RCC 7860 (cell line): ENCODE data around the gene RFNG.

ENCODE experiments used
- DNase-seq: peaks from one replicate; pipeline ENCODE4 v3.0.0-alpha.2; 2015; ENCODE audit warnings: low spot score
- FAIRE-seq: peaks from 2 replicates; lab custom pipeline; 2012; peaks lifted over from hg19 to GRCh38; lab: Jason Lieb, UNC

RFNG gene

DNA sequence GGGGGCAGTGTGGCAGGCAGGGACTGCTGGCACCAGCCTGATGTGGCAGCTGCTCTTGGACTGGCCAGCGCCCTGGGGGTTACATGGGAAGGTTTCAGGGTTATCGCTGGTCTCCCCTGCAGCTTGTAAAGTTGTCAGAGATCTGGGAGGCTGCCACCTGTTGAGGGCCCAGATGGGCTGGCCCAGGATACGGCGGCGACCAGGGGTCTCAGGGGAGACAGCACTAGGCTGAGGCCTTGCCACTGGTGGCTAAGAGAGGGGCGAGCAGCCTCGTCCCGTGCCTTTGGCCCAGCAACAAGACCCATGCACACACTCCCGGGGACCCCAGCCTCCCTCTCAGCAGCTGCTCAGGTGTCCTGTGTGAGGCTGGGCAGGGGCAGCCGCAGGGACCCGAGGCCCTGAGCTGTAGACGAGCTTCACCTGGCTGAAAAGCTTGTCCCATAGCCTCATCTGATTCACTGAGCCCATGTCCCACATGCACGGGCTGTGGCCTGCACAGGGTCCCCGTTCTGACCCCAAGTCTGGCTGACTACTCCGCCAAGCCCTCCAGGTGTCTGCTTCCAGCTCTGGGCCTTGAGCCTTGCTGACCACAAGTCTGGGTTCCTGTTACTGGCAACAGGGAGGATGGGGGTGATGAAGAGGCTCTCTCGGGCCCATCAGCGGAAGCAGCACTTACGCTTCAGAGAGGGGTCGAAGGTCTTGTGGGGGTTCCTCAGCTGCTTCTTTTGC lies 7.8 kb upstream of the RFNG start:
- no peak for DNase-seq
- no peak for FAIRE-seq

DNA sequence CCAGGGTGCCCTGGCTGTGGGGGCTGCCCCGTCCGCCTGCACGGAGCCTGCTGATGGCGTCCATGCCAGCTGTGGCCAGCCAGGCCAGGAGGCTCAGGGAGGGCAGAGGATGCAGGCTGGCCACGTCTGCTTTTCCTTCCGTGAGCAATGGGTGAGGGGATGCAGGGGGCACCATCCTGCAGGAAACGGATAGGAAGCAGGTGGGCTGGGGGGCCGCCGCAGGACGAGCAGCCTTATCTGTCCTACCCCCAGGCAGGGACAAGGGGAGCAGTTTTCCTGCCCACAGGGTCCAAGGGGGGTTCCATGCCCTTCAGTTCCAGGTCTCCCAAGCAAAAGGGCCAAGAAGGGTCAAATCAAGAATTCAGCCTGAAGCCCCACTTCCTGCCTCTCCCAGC lies 7.2 kb upstream of the RFNG start:
- DNase-seq (no peak), FAIRE-seq (no peak)

DNA sequence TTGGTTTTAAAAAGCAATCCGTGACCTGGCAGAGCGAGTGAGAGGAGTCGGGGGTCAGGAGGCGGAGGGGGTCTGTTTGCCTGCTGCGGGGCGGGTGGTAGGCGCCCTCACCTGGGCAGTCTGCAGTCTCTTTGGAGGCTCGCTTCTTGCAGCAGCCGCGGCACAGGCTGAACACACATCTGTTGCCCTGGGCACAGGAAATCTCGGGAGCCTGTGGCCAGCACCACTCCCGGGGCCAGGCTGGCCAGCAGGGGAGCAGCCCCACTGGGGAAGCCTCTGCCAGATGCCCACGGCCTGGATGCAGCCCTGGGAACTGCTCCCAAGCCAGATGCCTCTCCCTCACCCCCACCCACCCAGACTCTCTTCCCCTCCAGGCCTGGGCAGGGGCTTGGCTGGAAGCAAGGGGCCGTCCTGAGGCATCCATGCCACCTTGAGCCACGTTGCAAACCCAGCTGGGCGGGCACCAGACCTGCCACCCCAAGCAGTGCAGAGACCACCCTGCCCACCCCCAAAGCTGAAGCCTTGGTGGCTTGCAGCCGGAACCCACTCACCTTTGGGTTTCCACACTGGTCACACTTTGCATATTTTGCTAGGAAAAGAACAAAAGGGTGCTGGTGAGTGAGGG lies 6.7 kb upstream of the RFNG start:
- FAIRE-seq (no peak), DNase-seq (no peak)

DNA sequence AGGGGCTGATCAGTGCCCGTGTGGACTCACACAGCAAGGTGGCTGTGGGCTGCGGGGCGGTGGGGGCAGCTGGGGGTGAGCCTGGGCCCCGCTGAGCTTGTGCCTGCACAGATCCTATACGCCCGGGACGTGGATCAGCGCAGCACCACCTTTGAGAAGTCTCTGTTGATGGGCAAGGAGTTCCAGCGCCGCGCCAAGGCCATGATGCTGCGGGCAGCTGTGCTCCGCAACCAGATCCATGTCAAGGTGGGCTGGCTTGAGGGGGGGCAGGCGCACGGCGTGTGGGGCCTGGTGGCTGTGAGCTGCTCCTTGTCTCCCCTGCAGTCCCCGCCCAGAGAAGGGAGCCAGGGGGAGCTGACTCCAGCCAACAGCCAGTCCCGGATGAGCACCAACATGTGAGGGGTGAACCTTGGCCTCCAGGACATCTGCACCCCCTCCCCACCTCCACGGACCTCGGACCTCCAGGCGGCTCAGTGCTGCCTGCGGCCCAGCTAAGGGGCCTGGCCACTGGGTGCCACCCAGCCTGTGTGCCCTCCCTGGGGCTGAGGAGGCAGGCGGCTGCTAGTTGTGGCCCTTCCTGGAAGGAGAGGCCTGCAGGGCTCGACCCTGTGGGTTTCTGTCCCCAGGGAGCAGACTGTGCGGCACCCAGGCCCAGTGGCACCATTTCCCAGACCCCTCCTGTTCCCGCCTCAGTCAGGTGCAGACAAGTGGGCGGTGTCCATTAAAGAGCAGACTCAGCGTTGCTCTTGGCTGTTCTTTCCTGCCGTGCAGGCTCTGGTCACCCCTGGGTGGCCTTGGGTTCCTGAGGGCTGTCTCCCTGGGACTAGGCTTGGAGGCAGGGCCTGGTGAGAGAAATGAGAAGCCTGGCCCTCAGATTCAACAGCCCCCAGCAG lies 5.4 kb upstream of the RFNG start:
- DNase-seq (no peak), FAIRE-seq (no peak)

DNA sequence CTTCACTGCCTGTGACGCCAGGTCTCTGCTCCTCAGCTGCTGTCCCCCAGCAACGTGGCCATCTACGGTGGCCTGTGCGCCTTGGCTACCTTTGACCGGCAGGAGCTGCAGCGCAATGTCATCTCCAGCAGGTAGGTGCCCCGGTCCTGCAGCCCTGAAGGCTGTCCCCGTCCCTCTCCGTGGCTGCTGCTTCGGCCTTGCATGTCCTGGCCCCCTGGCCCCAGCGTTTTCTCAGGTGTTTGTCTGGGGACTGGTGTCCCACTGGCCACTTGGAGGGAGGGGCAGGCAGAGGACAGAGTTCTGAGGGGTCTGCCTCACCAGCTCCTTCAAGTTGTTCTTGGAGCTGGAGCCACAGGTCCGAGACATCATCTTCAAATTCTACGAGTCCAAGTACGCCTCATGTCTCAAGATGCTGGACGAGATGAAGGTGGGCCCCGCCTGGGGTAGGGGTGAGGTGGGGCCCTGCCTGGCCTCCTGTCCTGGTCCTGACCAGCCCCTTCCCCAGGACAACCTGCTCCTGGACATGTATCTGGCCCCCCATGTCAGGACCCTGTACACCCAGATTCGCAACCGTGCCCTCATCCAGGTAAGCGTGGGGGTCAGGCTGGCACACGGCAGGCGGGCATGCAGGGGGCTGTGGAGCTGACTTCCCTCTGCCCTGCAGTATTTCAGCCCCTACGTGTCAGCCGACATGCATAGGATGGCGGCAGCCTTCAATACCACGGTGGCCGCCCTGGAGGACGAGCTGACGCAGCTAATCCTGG lies 4.5 kb upstream of the RFNG start:
- no peak for FAIRE-seq
- DNase-seq: no peak

DNA sequence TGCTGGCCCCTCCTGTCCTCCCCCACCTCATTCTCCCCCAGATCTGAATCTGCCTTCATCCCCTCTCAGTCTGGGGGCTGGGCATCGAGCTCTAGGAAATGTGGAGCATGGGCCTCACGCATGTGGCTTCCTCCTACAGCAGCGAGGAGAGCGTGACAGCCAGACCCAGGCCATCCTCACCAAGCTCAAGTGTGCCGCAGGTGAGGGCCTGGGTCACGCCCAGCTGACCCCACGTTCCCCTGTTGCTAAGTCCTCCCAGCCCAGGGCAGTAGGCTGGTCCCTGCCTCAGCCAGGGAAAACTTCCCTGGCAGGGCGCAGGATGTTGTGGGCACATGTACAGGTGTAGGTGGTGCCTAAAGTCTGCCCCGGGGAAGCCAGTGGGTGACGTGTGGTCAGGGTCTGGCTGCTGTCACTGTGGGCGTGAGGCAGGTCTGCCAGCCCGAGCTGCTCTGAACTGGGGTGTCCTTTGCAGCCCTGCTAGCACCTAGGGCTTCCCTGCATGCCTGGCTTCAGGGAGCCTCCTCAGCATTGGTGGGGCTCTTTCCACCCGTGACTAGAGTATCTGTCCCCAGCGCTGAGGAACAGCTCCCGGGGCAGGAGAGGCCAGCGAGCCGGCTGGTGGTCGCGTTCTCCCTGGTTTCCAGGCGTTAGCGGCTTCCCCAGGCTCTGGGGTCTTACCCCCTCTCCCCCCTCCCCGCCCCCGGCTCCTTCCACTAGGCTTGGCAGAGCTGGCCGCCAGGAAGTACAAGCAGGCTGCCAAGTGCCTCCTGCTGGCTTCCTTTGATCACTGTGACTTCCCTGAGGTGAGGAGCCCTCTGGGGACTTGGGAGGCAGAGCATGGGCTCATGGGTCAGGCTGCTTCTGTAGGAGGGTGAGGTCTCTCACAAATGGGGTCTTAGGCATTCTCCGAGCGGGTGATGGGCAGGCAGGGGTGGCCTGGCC lies 3.7 kb upstream of the RFNG start:
- no peak for DNase-seq
- FAIRE-seq: no peak

DNA sequence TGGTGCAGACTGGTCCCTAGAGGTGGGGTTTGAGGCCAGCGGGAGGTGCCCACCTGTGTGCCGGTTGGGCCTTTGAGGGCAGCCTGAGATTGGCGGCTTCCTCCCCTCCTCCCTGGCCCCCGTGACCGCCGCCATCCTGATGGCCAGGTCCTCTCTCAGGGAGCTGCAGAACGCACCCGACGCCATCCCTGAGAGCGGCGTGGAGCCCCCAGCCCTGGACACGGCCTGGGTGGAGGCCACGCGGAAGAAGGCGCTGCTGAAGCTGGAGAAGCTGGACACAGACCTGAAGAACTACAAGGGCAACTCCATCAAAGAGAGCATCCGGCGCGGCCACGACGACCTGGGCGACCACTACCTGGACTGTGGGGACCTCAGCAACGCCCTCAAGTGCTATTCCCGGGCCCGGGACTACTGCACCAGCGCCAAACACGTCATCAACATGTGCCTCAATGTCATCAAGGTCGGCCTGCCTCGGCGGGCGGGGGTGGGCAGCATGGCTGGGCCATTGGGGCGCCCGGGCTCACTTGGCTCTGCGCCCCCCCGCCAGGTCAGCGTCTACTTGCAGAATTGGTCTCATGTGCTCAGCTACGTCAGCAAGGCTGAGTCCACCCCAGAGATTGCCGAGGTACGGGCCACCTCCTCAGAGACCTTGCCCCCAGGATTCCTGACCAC lies 2.9 kb upstream of the RFNG start:
- FAIRE-seq: no peak
- DNase-seq: no peak

DNA sequence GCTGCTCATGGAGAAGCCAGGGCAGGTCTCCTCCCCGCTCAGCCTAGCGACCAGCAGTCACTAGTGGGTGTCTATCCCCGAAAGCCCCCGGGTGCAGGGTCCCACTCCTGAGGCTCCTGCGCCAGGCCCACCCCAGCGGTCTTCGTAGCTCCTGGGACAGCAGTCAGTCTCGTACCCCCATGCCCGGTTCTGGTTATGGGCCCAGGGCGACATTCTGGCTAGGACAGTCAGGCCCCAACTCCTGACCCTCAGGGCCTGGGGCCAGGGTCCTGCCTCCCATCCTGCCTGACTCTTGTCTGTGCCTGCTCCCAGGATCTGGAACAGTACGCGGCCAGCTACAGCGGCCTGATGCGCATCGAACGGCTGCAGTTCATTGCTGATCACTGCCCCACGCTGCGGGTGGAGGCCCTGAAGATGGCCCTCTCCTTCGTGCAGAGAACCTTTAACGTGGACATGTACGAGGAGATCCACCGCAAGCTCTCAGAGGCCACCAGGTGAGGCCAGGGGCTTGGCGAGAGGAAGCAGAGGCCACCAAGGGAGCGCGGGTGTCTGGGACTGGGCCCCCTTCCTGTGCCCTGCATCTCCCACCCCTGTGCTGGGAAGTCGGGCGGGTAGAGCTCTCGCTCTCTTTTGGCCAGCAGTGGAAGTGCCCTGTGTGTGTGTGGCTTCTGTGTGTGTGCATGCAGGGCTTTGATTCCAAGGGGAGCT lies 2.1 kb upstream of the RFNG start:
- FAIRE-seq: no peak

DNA sequence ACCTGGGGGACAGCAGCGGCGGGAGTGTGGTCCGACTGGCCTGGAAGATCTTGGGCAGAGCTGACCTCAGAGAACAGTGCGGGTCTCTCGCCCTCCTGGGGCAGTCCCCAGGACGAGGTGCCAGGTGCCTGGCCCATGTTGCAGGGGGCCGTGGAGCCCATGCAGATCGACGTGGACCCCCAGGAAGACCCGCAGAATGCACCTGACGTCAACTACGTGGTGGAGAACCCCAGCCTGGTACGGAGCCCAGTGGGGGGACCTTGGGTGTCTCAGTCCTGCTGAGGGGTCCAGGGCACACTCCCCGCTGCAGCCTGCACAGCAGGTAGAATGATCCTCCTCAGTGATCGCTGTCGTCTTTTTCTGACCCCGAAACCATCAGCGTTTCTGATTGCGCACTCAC lies 1.5 kb upstream of the RFNG start:
- FAIRE-seq: no peak

More for the DNA sequence above, 2.1 kb upstream of the RFNG start:
- DNase-seq: no peak

DNA sequence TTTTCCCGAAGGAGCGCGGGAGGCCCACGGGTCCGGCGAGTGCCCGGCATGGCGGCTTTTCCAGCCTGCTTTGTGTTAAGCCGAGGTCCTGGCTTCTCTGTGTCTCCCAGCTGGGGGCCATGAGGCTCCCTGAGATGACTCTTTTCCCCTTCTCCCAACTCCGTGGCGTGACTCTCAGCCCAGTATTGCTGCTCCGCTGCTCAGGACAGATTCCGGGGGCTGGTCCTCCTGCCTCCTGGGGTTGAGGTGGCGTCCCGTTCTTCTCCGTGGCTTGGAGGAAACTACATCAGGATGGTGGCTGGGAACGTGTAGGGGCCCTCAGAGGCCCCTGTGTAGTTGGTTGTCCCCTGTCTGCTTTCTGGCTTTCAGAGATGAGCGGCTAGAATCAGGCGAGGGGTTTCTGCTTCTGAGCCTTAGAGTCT lies 1.0 kb upstream of the RFNG start:
- FAIRE-seq (no peak), DNase-seq (no peak)

More for the DNA sequence above, 1.5 kb upstream of the RFNG start:
- DNase-seq: no peak

DNA sequence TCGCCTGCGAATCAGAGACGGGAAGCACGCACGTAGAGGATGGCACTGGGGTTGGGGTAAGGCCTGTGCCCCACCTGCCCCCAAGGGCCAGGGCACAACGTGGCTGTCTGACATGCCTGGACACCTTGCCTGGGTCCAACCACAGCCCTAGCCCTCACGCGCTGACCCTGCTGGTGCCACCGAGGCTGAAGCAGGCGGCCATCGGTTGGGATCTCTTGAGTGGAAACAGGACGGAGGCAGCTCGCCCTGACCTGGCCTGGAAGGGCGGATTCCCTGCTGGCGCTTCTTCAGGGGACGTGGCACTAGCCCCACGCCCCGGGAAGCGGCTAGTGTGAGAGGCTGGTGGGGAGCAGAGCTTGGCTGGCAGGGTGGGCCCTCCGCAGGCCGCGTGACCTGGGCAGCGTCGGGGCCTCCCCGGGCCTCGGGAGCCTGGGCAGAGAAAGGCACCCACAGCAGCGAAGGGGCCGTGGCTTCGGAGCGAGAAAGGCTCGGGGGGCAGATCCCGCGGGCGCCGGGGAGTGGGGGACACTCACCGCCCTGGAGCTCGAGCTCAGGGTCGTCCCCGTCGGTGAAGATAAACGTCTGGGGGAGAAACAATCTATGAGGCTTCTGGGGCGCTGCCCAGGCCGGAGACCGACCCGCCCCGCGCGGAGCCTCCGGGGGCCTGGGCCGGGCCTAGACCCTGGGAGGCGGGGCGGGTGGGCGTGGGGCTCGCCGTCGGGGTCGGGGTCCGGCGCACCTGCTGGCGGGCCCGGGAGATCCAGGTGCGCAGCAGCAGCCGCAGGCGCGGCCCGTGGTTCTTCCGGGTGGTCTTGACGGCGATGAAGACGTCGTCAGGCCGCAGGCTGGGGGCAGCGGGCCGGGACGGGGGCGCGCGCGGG lies 610 bp downstream of the RFNG start:
- no peak for FAIRE-seq
- no peak for DNase-seq

DNA sequence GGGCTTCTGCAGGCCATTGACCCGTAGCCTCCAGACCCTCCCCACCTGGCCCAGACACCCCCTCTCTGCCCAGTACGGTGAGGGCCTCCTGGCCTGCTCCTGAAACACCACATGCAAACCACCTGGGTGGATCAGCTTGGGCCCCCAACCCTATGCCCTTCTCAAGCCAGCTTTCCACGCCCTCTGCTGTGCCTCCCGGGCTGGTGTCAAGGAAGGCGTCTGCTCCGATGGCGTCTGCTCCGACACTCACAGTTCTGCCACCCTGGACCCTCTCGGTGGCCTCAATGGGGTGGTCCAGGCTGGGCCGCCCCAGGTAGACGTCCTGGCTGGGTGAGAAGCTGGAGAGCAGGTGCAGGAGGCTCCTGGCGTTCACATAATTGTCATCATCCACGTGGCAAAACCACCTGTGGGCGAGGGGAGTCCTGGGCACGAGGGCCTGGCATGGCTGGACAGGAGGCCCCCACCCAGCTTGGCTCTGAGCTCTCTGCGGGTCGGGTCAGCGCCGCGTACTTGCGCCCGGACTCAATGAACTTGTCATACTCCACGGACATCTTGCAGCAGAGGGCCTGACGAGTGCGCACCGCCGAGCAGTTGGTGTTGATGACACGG lies 1.4 kb downstream of the RFNG start:
- FAIRE-seq (no peak), DNase-seq (no peak)

DNA sequence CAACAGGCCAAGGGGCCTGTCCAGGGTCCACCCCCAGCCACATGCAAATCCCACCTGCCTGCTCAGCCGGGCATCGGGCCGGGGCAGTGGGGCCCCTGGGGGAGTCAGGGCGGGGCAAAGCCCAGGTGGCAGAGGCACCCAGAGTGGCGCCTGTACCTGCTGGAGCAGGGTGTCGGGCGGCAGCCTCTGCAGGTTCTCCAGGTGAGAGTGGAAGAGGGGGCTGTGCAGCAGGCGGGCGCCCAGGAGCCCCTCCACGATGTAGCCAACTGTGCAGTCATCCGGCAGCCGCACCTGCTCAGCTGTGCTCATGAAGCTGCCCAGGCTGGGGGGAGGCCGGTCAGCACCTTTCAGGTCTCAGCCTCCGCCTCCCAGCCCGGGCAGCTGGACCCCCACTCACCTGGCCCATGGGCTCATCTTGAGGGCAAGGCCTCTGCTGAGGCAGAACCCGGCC lies 2.1 kb downstream of the RFNG start:
- DNase-seq (no peak), FAIRE-seq (no peak)

DNA sequence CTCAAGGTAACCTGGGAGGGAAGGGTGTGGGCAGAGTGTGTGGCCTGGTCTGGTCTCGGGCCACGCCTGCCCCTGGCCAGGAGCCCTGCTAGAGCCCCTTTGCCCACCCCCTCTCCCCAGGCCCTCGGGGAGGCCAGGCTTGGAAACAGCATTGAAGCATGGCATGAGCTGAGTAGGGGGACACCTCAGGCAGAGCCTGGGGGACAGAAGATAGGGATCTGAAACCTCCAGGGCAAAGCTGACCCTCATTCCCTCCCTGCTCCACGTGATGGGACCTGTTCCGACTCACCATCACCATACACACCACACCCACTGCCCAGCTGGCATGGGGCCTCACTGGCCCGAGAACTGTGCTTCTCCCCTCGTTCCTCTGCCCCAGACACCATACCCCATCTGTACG lies 2.5 kb downstream of the RFNG start:
- no peak for DNase-seq
- FAIRE-seq: no peak

DNA sequence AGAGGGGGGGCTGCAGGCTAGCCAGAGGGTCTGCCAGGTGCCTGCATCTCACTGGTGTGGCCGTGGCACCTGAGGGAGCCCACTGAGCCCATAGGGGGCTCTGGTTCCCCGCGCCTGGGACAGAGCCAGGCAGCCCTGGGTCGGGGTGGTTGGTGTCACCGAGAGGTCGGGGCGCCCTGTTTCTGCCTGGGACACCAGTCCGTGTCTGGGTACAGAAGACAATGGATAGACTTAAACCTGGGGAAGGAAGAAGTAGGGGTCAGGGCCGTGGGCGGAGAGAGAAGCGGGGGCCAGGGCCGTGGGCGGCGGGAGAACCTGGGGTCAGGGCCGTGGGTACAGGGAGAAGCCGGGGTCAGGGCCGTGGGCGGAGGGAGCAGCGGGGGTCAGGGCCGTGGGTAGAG lies 3.0 kb downstream of the RFNG start:
- DNase-seq (no peak), FAIRE-seq (no peak)

DNA sequence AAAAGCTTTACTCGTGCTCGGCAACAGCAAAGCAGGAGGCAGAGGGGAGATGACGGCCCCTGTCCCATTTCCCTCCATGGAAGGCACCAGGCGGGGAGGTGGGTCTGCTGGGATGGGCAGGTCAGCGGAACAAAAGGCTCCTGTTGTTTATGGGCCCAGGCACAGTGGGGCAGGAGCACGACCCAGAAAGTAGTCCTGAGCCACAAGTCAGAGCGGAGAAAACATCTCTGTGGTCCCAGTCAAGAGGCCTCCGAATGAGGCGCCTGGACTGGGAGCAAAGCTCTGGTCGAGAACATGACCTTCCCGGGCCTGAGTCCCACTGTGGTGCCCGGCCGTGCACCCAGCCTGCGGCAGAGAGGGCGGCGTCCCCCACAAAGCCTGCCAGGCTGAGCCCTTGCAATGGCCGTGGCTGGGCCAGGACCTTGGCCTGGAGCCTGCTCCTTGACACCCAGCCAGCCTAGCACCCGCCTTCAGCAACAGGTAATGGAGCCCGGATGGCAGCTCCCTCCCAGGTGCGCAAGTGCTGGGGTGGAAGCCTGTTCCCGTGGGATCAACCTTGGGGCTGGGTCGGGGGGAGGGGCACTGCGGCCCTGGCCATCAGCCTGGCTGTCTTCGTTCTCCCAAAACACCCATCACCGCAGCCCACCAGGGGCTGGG lies 3.6 kb downstream of the RFNG start:
- FAIRE-seq (no peak), DNase-seq (no peak)

DNA sequence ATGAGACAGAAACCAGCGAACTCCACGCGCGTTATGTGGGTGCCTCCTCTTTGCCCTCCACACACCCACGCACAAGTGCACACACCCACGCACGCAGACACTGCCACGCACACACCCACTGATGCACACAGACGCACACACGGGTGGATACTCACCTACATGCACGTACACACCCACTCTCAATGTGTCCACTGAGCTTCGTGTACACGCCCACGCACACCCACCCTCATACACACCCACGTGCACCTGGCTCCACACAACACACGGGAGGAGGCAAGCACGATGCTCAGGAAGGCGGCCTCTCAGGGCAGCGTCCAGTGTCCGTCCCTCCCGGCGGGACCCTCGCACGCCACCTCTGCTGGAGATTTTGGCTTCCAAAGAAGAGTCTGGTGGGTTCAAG lies 4.2 kb downstream of the RFNG start:
- no peak for DNase-seq
- no peak for FAIRE-seq
